Gastrocnemius medialis (tissue), 4 donors: Measurements from ENCODE around the gene PHC3.

Source experiments
- POLR2A ChIP-seq, 2 donors: fragments of 450-650 bp; IDR thresholded peaks; one replicate each; pipeline ENCODE4 v1.6.1; 2017; ENCODE audit warnings: antibody characterized with exemption in 2 of 2, mild to moderate bottlenecking in 2 of 2, moderate library complexity in 2 of 2
- TF ChIP-seq, protein P1 (sequence below), 5 experiments: fragments of 450-650 bp in 3 of 5; fragments of 200-600 bp in 2 of 5; sonication (generic) in 2 of 5; IDR thresholded peaks in 4 of 5; conservative IDR thresholded peaks in 1 of 5; 1 replicate in 4 of 5; 2 replicates in 1 of 5; pipeline ENCODE4 v1.5.1; 2016 to 2019; ENCODE audit warnings: antibody characterized with exemption in 5 of 5, mild to moderate bottlenecking in 3 of 5, moderate library complexity in 3 of 5

DNA sequence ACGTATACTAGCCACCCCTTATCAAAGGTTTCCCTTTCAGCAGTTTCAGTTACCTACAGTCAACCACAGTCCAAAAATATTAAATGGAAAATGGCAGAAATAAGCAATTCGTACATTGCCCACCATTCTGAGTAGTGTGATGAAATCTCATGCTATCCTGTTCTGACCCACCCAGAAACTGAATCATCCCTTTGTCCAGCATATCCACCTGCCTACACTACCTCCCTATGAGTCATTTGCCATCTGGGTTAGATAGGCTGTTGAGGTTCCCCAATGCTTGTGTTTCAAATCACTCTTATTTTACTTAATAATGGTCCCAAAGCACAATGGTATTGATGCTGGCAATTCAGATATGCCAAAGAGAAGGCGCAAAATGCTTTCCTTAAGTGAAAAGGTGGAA, 15.3 kb upstream of the PHC3 start:
- TF ChIP-seq, protein P1, sequence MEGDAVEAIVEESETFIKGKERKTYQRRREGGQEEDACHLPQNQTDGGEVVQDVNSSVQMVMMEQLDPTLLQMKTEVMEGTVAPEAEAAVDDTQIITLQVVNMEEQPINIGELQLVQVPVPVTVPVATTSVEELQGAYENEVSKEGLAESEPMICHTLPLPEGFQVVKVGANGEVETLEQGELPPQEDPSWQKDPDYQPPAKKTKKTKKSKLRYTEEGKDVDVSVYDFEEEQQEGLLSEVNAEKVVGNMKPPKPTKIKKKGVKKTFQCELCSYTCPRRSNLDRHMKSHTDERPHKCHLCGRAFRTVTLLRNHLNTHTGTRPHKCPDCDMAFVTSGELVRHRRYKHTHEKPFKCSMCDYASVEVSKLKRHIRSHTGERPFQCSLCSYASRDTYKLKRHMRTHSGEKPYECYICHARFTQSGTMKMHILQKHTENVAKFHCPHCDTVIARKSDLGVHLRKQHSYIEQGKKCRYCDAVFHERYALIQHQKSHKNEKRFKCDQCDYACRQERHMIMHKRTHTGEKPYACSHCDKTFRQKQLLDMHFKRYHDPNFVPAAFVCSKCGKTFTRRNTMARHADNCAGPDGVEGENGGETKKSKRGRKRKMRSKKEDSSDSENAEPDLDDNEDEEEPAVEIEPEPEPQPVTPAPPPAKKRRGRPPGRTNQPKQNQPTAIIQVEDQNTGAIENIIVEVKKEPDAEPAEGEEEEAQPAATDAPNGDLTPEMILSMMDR (IDR thresholded peaks at IDR 0.05 in 4 of 5, conservative IDR thresholded peaks at IDR 0.05 in 1 of 5), result no peak
- no peak for TF ChIP-seq POLR2A (IDR thresholded peaks at IDR 0.05)
